Upper lobe of left lung (tissue), 4 donors: ENCODE data around the gene TNNT2.

Experiments used
- EP300 ChIP-seq, 4 donors: sonication (generic); formaldehyde crosslinking; IDR thresholded peaks; one replicate each; pipeline ENCODE4 v1.5.1; 2017; ENCODE audit warnings: antibody characterized with exemption in 4 of 4, control low read depth in 2 of 4
- POLR2A ChIP-seq, 4 donors: fragments of 450-650 bp; IDR thresholded peaks; one replicate each; pipeline ENCODE4 v1.5.1; 2016 to 2017; ENCODE audit warnings: antibody characterized with exemption in 4 of 4, mild to moderate bottlenecking in 2 of 4
- TF ChIP-seq, protein P1 (sequence below), 6 experiments: fragments of 450-650 bp in 4 of 6; fragments of 200-600 bp in 2 of 6; sonication (generic) in 2 of 6; IDR thresholded peaks; one replicate each; pipeline ENCODE4 v1.5.1; 2016 to 2019; ENCODE audit warnings: antibody characterized with exemption in 6 of 6

- TF ChIP-seq, protein P1, sequence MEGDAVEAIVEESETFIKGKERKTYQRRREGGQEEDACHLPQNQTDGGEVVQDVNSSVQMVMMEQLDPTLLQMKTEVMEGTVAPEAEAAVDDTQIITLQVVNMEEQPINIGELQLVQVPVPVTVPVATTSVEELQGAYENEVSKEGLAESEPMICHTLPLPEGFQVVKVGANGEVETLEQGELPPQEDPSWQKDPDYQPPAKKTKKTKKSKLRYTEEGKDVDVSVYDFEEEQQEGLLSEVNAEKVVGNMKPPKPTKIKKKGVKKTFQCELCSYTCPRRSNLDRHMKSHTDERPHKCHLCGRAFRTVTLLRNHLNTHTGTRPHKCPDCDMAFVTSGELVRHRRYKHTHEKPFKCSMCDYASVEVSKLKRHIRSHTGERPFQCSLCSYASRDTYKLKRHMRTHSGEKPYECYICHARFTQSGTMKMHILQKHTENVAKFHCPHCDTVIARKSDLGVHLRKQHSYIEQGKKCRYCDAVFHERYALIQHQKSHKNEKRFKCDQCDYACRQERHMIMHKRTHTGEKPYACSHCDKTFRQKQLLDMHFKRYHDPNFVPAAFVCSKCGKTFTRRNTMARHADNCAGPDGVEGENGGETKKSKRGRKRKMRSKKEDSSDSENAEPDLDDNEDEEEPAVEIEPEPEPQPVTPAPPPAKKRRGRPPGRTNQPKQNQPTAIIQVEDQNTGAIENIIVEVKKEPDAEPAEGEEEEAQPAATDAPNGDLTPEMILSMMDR (IDR thresholded peaks at IDR 0.05) = no peak
- TF ChIP-seq EP300 (IDR thresholded peaks at IDR 0.05) (no peak), POLR2A (IDR thresholded peaks at IDR 0.05) (no peak)
These were observed 21.2 kb downstream of the TNNT2 start for GRCh38 chr1:201356236-201356635.
